ENCODE measurements around the gene DDO.
"Not testable (repeated sequence)": the region's sequence is repeated elsewhere in the genome, so short reads cannot be mapped to it uniquely, and the experiment has no call there.

Gene DDO

GRCh38 chr6:110415086-110415916 lies at the start of gene DDO:
Gene DDO (minus strand): TSS chr6:110415575. CDS start chr6:110413462, 2,113 bp downstream.
- no peak for DNase-seq

GRCh38 chr6:110462884-110463481 lies 47.6 kb upstream of the DDO start:
- no peak for DNase-seq

GRCh38 chr6:110461376-110461775 lies 46.0 kb upstream of the DDO start:
- DNase-seq, result no peak

- no peak for DNase-seq
Observed at GRCh38 chr6:110459137-110459536, 43.8 kb upstream of the DDO start.

GRCh38 chr6:110458476-110458875 lies 43.1 kb upstream of the DDO start:
- DNase-seq, result no peak

GRCh38 chr6:110457567-110458175 lies 42.3 kb upstream of the DDO start:
- DNase-seq, result not testable (repeated sequence)

GRCh38 chr6:110456694-110457093 lies 41.3 kb upstream of the DDO start:
- DNase-seq, result no peak

- no peak for DNase-seq
Observed at GRCh38 chr6:110449541-110449895, 34.1 kb upstream of the DDO start.

- DNase-seq, result no peak
Observed at GRCh38 chr6:110448846-110449540, 33.6 kb upstream of the DDO start.

GRCh38 chr6:110447761-110448160 lies 32.4 kb upstream of the DDO start:
- DNase-seq, result no peak

- DNase-seq, result no peak
Observed at GRCh38 chr6:110446405-110446804, 31.0 kb upstream of the DDO start.

- DNase-seq, result no peak
Observed at GRCh38 chr6:110440026-110440425, 24.7 kb upstream of the DDO start.

GRCh38 chr6:110439356-110439755 lies 24.0 kb upstream of the DDO start:
- DNase-seq, result no peak

GRCh38 chr6:110434961-110435602 lies 19.7 kb upstream of the DDO start:
- DNase-seq, result no peak

- DNase-seq, result no peak
Observed at GRCh38 chr6:110432285-110432900, 17.0 kb upstream of the DDO start.

GRCh38 chr6:110430741-110431140 lies 15.4 kb upstream of the DDO start:
- DNase-seq, result no peak

GRCh38 chr6:110430236-110430635 lies 14.9 kb upstream of the DDO start:
- peak; percentile 15 for DNase-seq

GRCh38 chr6:110428153-110428552 lies 12.8 kb upstream of the DDO start:
- no peak for DNase-seq

- DNase-seq, result no peak
Observed at GRCh38 chr6:110425816-110426215, 10.4 kb upstream of the DDO start.

- DNase-seq, result no peak
Observed at GRCh38 chr6:110422444-110422822, 7.1 kb upstream of the DDO start.

GRCh38 chr6:110421749-110422443 lies 6.5 kb upstream of the DDO start:
- DNase-seq, result no peak

Measured in NCI-H2107 (cell line).